ENCODE data around the gene TMEM258.

DNA sequence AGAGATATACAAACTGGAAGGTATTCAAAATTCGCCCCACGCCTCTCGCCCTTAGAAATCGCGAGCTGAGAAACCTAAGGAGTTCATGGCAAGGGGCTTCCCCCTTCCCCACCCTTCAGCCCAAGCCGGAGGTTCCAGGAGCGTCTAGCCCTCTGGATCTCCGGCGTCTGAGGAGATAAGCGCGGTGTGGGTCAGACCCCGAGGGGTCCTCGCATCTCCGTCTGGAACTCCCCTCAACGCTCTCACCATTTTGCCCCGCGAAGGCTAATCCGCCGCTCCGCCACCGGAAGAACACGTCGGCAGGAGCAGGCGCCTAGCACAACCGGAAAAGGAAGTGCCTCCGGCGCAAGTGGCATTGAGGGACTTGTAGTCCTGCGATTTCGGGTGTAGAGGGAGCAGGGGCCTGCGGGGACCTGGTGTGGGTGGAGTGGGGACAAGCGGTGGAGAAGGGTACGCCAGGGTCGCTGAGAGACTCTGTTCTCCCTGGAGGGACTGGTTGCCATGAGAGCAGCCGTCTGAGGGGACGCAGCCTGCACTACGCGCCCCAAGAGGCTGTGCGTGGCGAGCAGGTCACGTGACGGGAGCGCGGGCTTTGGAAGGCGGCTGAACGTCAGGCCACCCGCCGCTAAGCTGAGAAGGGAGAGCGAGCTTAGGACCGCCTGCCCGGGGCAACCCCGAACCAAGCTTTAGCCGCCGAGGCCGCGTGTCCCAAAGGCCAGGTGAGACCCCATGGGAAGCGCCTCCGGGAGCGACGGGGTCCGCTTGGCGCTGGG, at the start of gene TMEM258, which contains the start of gene FEN1:
- TF ChIP-seq, protein P1, sequence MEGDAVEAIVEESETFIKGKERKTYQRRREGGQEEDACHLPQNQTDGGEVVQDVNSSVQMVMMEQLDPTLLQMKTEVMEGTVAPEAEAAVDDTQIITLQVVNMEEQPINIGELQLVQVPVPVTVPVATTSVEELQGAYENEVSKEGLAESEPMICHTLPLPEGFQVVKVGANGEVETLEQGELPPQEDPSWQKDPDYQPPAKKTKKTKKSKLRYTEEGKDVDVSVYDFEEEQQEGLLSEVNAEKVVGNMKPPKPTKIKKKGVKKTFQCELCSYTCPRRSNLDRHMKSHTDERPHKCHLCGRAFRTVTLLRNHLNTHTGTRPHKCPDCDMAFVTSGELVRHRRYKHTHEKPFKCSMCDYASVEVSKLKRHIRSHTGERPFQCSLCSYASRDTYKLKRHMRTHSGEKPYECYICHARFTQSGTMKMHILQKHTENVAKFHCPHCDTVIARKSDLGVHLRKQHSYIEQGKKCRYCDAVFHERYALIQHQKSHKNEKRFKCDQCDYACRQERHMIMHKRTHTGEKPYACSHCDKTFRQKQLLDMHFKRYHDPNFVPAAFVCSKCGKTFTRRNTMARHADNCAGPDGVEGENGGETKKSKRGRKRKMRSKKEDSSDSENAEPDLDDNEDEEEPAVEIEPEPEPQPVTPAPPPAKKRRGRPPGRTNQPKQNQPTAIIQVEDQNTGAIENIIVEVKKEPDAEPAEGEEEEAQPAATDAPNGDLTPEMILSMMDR (IDR thresholded peaks at IDR 0.05), result no peak; the same call in 1 of the 2 replicates
- TF ChIP-seq ZFX (IDR thresholded peaks at IDR 0.05; ENCODE audit: borderline replicate concordance), result no peak
